ENCODE data around the gene ZNF443.

The ZNF443 gene

DNA sequence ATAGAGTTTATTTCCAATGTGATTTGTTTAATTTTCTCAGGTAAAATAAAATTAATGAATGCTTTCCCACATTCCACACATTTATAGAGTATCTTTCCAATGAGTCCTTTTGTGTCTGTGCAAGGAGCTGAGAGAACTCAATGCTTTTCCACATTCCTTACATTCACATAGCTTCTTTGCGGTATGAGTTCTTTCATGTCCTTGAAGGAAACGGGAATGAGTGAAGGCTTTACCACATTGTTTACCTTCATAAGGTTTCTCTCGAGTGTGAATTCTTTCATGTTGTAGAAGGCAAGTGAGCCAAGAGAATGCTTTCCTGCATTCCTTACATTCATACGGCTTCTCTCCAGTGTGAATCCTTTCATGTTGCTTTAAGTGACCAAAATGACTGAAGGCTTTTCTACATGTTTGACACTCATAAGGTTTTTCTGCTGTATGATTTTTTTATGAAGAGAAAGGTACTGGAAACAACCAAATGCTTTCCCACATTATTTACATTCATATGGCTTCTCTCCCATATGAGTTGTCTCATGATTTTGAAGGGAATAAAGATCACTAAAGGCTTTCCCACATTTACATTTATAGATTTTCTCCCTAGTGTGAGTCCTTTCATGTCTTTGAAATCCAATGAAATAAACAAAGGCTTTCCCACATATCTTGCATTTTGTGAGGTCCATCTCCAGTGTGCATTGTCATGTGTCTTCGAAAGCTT is 60.9 kb downstream of the ZNF443 start:
- TF ChIP-seq ZBTB7A (IDR thresholded peaks at IDR 0.05; ENCODE audit: low read depth) (no peak), CREB1 (IDR thresholded peaks at IDR 0.05; ENCODE audit: low read depth) (no peak), RAD21 (IDR thresholded peaks at IDR 0.05; ENCODE audit: low read depth) (no peak), TAF1 (IDR thresholded peaks at IDR 0.05; ENCODE audit: low read depth) (no peak)
- TF ChIP-seq, protein P1, sequence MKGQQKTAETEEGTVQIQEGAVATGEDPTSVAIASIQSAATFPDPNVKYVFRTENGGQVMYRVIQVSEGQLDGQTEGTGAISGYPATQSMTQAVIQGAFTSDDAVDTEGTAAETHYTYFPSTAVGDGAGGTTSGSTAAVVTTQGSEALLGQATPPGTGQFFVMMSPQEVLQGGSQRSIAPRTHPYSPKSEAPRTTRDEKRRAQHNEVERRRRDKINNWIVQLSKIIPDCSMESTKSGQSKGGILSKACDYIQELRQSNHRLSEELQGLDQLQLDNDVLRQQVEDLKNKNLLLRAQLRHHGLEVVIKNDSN (IDR thresholded peaks at IDR 0.05), result 0 out of 2 replicates have a peak, but pooled peaks have one; percentile 7
